Smooth muscle cell (in vitro differentiated cells): ENCODE data around the gene GINS3. TPM values are rescaled to one million over a fixed set of nuclear protein-coding genes. Genes with fewer than 3 reads are reported as not detected.

ENCODE experiments used
- DNase-seq: peaks from one replicate; lab custom pipeline; 2025; ENCODE audit not compliant: unreplicated experiment; lab: John Stamatoyannopoulos, UW
- H2AFZ ChIP-seq: fragments of 200-600 bp; sonication (generic); 2 replicates; pipeline ENCODE4 v1.6.0; 2016; ENCODE audit warnings: antibody characterized with exemption, low read depth, mild to moderate bottlenecking
- H3F3A ChIP-seq: fragments of 200-600 bp; sonication (generic); 2 replicates; pipeline ENCODE4 v1.6.0; 2017; ENCODE audit warnings: antibody characterized with exemption, low read depth
- H3K27ac ChIP-seq: fragments of 200-600 bp; sonication (generic); 2 replicates; pipeline ENCODE4 v1.5.1; 2016; ENCODE audit warnings: low read depth, mild to moderate bottlenecking
- H3K27me3 ChIP-seq: fragments of 200-600 bp; sonication (generic); 2 replicates; pipeline ENCODE4 v1.6.1; 2016; ENCODE audit warnings: low read depth, mild to moderate bottlenecking
- H3K36me3 ChIP-seq: fragments of 200-600 bp; sonication (generic); 2 replicates; pipeline ENCODE4 v1.5.1; 2016; ENCODE audit warnings: low read depth
- H3K4me1 ChIP-seq: fragments of 200-600 bp; sonication (generic); 2 replicates; pipeline ENCODE4 v1.5.1; 2016; ENCODE audit warnings: low read depth
- H3K4me2 ChIP-seq: fragments of 200-600 bp; sonication (generic); 2 replicates; pipeline ENCODE4 v1.6.0; 2016; ENCODE audit warnings: mild to moderate bottlenecking
- H3K4me3 ChIP-seq: fragments of 200-600 bp; sonication (generic); 2 replicates; pipeline ENCODE4 v1.5.1; 2016; ENCODE audit warnings: mild to moderate bottlenecking
- H3K79me2 ChIP-seq: fragments of 200-600 bp; sonication (generic); 2 replicates; pipeline ENCODE4 v1.6.0; 2016; ENCODE audit warnings: low read depth, mild to moderate bottlenecking
- H3K9ac ChIP-seq: fragments of 200-600 bp; sonication (generic); 2 replicates; pipeline ENCODE4 v1.6.0; 2016; ENCODE audit warnings: low read depth
- H3K9me3 ChIP-seq: fragments of 200-600 bp; sonication (generic); replicated peaks from 2 replicates; pipeline ENCODE4 v1.5.1; 2016; ENCODE audit warnings: low read depth
- H4K20me1 ChIP-seq: fragments of 200-600 bp; sonication (generic); 2 replicates; pipeline ENCODE4 v1.6.0; 2016; ENCODE audit warnings: low read depth
- WGBS: methylation state at CpG from one replicate; pipeline ENCODE4 v1.1.7; 2016; ENCODE audit warnings: low lambda C conversion rate; 5-methylcytosine and 5-hydroxymethylcytosine counted together
- polyA plus RNA-seq: library from polyadenylated mRNA; unstranded; fragments of >200 nt; fragmentation: Nextera tagmentation; extraction: Ambion mirVana; gene quantifications from 2 replicates; pipeline ENCODE4 v1.2.1, GENCODE V29; 2016
- small RNA-seq: library from RNA; depleted of rRNA; stranded (forward); fragments of <200 nt; gene quantifications from one replicate; pipeline ENCODE3, GENCODE V24; 2014
- total RNA-seq: library from RNA; depleted of rRNA; stranded (reverse); fragments of >200 nt; gene quantifications from 2 replicates; pipeline ENCODE4 v1.2.3, GENCODE V29; 2014
- TF ChIP-seq, protein P1 (sequence below): fragments of 200-600 bp; sonication (generic); IDR thresholded peaks from 2 replicates; pipeline ENCODE4 v1.5.1; 2017; ENCODE audit warnings: borderline replicate concordance, mild to moderate bottlenecking, antibody characterized with exemption; ENCODE audit not compliant: insufficient read depth, poor library complexity, severe bottlenecking

The GINS3 gene
- total and polyA plus RNA-seq, 2 experiments from 2014 or later = 1.9 to 4.2 TPM

DNA sequence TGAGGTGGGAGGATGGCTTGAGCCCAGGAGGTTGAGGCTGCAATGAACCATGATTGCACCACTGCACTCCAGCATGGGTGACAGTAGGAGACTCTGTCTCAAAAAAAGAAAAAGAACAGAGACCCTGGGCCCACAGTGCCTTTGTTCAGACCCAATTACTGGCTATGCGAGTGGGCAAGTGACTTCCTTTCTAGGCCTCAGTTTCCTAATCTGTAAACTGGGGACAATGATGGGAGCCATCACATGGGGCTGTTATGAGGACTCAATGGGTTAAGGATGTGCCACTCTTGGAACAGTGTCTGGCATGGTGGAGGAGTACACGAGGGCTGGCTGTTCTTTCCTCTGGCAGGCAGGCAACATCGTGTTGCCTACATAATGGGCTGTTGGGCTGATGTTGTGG, 60.4 kb downstream of the GINS3 start:
- Histone ChIP-seq H3K27me3 (peaks cover 19% of the 10 kb centered on the region), H3K4me1 (no peaks in the 10 kb centered on the region), H3K36me3 (no peaks in the 10 kb centered on the region), H3K4me2 (no peak overlapping the region), H2AFZ (no peak overlapping the region), H4K20me1 (no peaks in the 10 kb centered on the region), H3K4me3 (no peak overlapping the region), H3K9ac (no peak overlapping the region), H3K27ac (no peak overlapping the region), H3K9me3 (no peaks in the 10 kb centered on the region), H3F3A (no peaks in the 10 kb centered on the region), H3K79me2 (no peaks in the 10 kb centered on the region)
- 94% methylated on average over 3 of the region's 3 CpGs for WGBS
- no peak for DNase-seq
- TF ChIP-seq, protein P1, sequence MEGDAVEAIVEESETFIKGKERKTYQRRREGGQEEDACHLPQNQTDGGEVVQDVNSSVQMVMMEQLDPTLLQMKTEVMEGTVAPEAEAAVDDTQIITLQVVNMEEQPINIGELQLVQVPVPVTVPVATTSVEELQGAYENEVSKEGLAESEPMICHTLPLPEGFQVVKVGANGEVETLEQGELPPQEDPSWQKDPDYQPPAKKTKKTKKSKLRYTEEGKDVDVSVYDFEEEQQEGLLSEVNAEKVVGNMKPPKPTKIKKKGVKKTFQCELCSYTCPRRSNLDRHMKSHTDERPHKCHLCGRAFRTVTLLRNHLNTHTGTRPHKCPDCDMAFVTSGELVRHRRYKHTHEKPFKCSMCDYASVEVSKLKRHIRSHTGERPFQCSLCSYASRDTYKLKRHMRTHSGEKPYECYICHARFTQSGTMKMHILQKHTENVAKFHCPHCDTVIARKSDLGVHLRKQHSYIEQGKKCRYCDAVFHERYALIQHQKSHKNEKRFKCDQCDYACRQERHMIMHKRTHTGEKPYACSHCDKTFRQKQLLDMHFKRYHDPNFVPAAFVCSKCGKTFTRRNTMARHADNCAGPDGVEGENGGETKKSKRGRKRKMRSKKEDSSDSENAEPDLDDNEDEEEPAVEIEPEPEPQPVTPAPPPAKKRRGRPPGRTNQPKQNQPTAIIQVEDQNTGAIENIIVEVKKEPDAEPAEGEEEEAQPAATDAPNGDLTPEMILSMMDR = no peak

DNA sequence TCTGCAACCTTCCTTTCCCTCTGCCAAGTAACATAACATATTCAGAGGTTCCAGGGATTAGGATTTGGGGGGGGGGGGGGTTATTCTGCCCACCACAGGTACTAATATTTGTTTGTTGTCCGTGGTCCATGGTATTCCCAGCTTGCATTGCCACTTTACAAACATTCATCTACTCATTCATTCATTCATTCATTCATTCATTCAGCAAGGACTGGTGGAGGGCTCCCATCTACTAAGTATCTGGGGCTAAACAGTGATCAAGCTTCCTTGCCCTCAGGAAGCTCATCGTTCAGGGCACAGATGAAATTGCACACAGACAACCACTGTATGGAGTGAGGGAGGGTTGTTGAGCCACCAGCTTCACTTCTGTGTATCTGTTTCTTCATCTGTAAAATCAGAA, 61.9 kb downstream of the GINS3 start:
- no peak for DNase-seq
- H3K9me3 ChIP-seq = no peaks in the 10 kb centered on the region
- peaks cover 11% of the 10 kb centered on the region for H3K27me3 ChIP-seq
- H3K4me1 ChIP-seq = no peaks in the 10 kb centered on the region
- WGBS = 83% methylated on average over 2 of the region's 2 CpGs
- no peaks in the 10 kb centered on the region for H4K20me1 ChIP-seq
- TF ChIP-seq, protein P1 = no peak
- H3F3A ChIP-seq = no peaks in the 10 kb centered on the region
- no peak overlapping the region for H2AFZ ChIP-seq
- no peak overlapping the region for H3K9ac ChIP-seq
- H3K4me3 ChIP-seq = no peak overlapping the region
- no peak overlapping the region for H3K4me2 ChIP-seq
- no peaks in the 10 kb centered on the region for H3K79me2 ChIP-seq
- no peak overlapping the region for H3K27ac ChIP-seq
- H3K36me3 ChIP-seq = no peaks in the 10 kb centered on the region

DNA sequence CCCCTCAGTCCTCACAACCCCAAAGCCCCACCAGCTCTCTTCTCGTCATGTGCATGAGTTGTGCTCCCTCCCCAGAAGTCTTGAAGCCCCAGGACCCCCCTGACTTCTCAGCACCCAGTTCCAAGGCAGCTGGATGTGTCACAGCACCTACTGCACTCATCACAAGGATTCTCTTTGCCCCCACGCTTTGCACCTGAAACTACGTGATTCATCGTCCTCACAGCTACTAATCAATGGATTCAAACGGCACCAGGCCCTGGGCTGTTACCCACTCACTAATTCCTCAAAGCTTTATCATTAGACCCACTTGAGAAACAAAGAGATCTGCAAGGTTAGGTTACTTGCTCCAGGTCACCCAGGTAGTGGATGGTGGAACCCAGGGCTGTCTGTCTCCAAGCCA, 62.6 kb downstream of the GINS3 start:
- Histone ChIP-seq H2AFZ (no peak overlapping the region), H3K4me3 (no peak overlapping the region), H3K36me3 (no peaks in the 10 kb centered on the region), H3K27me3 (peaks cover 11% of the 10 kb centered on the region), H3F3A (no peaks in the 10 kb centered on the region), H3K9me3 (no peaks in the 10 kb centered on the region), H4K20me1 (no peaks in the 10 kb centered on the region), H3K4me1 (no peaks in the 10 kb centered on the region), H3K9ac (no peak overlapping the region), H3K4me2 (no peak overlapping the region), H3K79me2 (no peaks in the 10 kb centered on the region), H3K27ac (no peak overlapping the region)
- no peak for DNase-seq
- 81% methylated on average over 5 of the region's 5 CpGs for WGBS
- TF ChIP-seq, protein P1 = no peak

Small RNA genes within 50 kb of the gene (small RNA-seq; reads per million reads assigned to genes)
- gene RNU6-1110P = not detected
- gene RNU6-269P = not detected

Other genes starting within 250 kb of the GINS3 start
- gene CSNK2A2, start 194.4 kb upstream of the GINS3 start, total RNA-seq = 26.3 and 32.3 TPM in 2 replicates
- gene CSNK2A2, start 194.4 kb upstream of the GINS3 start, polyA plus RNA-seq = 16.5 and 21.5 TPM in 2 replicates
- not detected in 2 replicates for gene PRSS54, start 97.4 kb upstream of the GINS3 start, total RNA-seq
- not detected in 2 replicates for gene PRSS54, start 97.4 kb upstream of the GINS3 start, polyA plus RNA-seq
- gene NDRG4, start 107.7 kb downstream of the GINS3 start, total RNA-seq = 9.9 and 17.1 TPM in 2 replicates
- 21.0 and 23.0 TPM in 2 replicates for gene NDRG4, start 107.7 kb downstream of the GINS3 start, polyA plus RNA-seq
- gene SETD6, start 123.0 kb downstream of the GINS3 start, total RNA-seq = 6.8 and 9.4 TPM in 2 replicates
- gene SETD6, start 123.0 kb downstream of the GINS3 start, polyA plus RNA-seq = 8.3 and 8.4 TPM in 2 replicates
- 88.4 and 108 TPM in 2 replicates for gene CNOT1, start 237.4 kb downstream of the GINS3 start, total RNA-seq
- gene CNOT1, start 237.4 kb downstream of the GINS3 start, polyA plus RNA-seq = 42.6 and 46.1 TPM in 2 replicates